Suppressor macrophage treated with lipopolysaccharide for 4 hours (primary cell): ENCODE results near the gene CAMTA1.

Experiments
- DNase-seq: peaks from one replicate; pipeline ENCODE4 v3.0.0-alpha.2; 2020

The CAMTA1 gene

DNA sequence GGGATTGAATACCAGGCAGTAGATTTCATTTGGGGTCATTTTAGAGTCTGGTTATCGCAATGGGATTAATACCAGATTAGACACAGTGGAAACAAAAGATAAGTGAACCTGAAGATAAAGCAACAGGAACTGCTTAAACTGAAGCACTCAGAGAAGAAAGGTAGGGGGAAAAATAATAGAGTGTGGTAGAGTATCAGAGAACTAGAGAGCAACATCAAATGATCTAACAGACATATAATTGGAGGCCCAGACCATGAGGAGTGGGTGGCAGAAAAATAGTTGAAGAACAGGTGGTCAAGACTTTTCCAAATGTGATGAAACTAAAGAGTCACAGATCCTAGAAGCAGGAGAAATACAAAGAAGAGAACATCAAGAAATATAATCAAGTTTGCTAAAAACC is 484.3 kb downstream of the CAMTA1 start:
- DNase-seq = no peak

DNA sequence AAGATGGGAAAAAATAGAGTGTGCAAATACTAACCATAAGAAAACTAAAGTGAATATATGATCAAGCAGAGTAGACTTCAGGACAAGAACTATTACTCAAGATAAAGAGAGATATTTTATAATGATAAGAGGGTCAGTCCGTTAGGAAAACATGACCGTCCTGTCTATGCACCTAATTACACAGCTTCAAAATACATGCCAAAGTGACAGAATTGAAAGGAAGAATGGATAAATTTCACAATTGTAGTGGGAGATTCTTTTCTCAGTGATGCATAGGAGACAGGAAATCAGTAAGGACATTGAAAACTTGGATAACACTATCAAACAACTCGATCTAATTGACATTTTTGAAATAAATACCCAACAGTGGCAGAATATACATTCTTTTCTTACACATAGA is 489.0 kb downstream of the CAMTA1 start:
- DNase-seq = no peak

DNA sequence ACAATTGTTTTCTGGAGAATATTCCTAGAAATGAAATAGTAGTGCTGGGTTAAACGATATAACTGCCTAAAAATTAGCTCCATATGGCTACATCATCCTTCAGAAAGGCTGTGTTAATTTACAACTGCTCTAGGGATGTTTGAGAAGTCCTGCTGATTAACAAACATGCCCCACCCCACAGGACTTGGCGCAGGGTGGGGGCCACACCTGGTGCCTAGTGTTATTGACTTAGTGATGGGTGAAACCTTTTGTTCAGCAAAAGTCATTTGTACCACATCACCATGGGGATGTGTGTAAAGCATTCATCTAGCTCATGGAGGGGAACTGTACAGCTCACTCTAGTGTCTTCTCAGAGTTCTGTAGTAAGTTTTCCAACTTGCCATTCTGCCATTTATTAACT is 492.8 kb downstream of the CAMTA1 start:
- DNase-seq = no peak

GRCh38 chr1:7278827-7279765 is 493.8 kb downstream of the CAMTA1 start:
- no peak for DNase-seq

- DNase-seq = no peak
Observed at GRCh38 chr1:7279769-7280168, 494.5 kb downstream of the CAMTA1 start.

DNA sequence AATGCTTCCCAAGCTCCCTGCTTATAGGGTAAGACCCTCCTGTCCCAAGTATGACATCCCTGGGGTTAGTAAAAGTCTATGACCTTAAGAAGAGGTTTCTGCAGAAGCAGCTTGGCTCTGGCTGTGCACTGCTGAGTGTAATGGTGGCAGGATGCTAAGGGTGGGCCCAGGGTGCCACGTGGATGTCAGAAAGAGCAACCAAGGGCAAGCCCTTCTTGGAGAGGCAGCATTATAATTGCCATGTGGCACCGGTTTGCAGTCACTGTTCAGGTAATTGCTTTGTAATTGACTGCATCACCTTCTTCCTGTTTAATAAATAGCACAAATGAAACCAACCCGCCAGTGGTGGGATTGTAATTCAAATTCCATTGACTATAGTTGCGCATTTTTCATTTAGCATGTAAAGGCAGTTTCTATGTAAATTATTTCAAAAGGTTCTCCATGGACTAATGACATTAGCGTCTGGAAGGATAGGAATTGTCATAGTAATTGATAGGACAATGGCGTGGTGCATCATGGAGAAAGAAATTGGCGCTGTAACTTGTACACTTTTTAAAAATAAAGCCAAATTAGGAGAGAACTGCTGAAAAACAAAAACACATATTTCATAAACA is 495.2 kb downstream of the CAMTA1 start:
- DNase-seq = no peak

GRCh38 chr1:7281821-7282220 is 496.6 kb downstream of the CAMTA1 start:
- DNase-seq = no peak

DNA sequence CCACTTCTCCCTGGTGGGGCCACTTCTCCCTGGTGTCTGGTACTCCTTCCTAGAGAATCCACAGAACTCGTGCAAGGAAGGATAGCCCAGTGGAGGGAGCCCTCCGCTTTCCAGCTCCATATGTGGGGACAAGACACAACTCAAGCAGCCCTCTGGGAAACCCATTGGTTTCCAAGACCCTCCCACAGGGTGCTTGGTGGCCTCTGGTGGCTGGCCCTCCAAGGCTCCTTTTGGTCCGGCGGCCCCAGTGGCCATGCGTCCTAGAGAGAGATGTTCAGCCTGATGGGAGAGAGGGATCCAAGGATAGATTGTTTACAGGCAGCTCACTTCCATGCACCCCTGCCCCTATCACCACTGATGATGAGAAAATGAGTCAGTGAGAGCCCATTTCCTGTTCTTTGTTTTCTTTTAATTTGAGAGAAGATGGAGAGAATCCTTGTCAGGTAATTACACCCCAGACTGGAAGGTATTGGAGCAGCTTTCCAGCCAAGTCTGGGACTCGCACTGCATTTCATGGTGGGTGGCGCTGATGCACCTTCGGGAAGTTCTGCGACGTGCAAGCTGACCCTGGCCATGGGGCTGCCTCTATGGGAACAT is 499.7 kb downstream of the CAMTA1 start:
- no peak for DNase-seq

- no peak for DNase-seq
Observed at GRCh38 chr1:7285856-7286454, 500.7 kb downstream of the CAMTA1 start.

DNA sequence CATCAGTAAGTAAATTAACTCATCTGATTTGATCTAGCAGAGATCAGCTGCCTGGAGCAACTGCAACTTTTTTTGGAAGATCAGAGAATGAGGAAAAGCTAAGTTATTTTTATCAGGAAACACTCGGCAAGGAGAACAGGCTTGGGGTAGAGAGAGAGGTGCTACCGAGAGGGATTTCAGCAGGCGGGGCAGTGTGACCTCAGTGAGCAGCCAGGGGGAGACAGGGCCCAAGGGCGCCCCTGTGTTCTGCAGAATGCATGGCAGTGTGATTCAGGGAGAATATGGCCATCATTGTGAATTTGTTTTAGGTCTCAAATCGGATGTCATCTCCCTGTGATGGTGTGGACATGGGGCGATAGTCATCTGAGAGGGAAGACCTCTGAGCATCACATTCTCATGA is 501.8 kb downstream of the CAMTA1 start:
- no peak for DNase-seq

DNA sequence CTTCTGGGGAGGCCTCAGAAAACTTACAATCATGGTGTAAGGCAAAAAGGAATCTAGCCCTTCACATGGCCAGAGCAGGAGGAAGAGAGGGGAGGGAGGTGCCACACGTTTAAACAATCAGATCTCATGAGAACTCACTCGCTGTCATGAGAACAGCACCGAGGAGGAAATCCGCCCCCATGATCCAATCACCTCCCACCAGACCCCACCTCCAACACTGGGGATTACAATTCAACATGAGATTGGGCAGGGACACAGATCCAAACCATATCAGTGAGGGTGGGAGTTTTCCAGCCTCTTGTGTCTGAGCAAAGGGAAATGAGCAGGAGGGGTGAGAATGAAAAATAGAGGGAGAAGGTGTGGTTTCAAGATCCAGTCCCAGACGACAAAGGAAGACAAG is 503.7 kb downstream of the CAMTA1 start:
- DNase-seq = no peak

- no peak for DNase-seq
Observed at GRCh38 chr1:7289694-7290093, 504.4 kb downstream of the CAMTA1 start.

- DNase-seq = no peak
Observed at GRCh38 chr1:7290971-7291970, 506.0 kb downstream of the CAMTA1 start.

DNA sequence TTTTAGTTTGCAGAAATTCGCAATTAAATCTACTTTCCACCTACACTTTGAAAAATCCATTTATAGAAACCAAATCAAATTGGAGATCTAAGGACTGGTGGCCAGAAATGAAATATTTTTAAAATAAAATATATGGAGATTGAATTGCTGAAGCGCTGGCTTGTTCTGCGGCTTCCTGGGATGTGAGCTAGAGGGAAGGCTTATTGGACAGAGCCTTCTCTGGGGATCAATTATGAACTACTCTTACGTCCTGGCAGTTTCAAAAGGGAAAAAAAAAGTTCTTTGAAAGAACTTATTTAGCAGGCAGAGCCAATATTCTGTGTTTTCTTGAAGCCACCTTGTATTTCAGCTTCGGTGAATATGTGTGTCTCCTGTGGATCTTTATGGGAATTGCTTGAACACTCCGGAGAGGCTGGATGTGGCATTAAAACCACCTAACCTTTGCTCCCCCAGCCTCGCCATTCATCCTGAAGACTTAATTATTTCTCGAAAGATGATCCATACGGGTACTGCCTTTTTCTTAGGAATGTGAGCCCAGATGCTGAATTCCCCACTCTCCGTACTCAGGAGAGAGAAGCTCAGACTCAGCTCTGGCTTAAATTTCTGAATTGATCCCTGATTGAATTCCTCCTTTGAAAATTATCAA is 506.9 kb downstream of the CAMTA1 start:
- DNase-seq = no peak

GRCh38 chr1:7292714-7293419 is 507.6 kb downstream of the CAMTA1 start:
- DNase-seq = no peak

- no peak for DNase-seq
Observed at GRCh38 chr1:7293702-7294629, 508.7 kb downstream of the CAMTA1 start.

GRCh38 chr1:7294636-7295035 is 509.4 kb downstream of the CAMTA1 start:
- no peak for DNase-seq

DNA sequence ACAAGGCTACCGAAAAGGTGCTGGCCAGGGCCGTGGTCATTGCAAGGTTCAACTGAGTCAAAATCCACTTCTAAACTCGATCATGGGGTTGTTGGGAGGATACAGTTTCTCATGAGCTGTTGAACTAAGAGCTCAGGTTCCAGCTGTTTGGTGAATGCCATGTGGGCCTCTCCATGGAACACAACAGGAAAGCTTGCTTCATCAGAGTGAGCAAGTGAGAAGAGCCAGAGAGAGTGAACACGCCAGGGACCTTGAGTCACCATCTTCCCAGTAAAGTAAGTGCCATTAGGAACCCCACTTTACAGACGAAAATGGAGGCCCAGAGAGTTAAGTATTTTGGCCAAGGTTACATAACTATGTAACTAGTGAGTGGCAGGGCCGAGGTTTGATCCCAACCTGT is 510.7 kb downstream of the CAMTA1 start:
- DNase-seq = no peak

DNA sequence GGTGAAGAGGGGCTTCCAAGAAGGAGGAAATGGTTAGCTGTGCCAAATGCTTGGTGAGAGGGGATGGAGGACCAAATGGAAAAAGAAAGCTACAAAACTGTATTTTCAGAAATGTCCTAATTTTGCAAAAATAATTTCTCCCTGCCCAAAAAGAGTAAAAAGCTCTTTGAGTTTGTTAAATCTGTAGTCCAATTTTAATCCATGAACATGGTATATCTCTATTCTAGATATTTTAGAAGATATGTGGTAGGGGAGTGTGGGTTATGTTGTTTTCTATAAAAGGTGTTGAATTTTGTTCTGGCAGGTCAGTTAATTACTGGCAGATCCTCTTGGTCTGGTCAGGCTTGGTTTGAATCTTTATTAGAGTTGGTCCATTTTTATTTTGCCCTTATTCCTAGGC is 511.7 kb downstream of the CAMTA1 start:
- no peak for DNase-seq

DNA sequence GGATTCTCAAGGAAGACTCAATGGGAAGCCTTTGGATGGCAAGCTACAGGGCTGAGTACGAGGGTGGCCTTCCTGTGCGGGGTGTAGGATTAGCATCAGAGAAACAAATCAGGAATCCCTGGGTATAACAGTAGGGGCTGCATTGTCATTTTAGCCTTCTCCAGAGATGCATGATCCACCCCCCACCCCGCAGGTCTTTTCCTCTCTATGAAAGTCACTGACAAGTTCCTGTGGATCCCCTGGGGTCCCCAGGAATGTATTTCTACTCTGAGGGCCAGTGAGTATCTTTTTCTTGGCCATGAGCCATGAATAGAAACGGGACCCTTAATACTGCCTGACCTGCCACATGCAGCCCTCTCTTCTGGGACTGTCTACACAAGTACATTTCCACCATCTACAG is 512.9 kb downstream of the CAMTA1 start:
- DNase-seq = no peak
